Trophoblast cell (in vitro differentiated cells and primary cell): ENCODE data around the gene C18orf54.

Experiments
- DNase-seq, 2 donors: peaks; one replicate each; pipeline ENCODE4 v3.0.0-alpha.2; 2016
- H2AFZ ChIP-seq: 2 replicates; pipeline ENCODE4 v1.6.1; 2013; ENCODE audit warnings: low read length, moderate library complexity, mild to moderate bottlenecking; ENCODE audit not compliant: insufficient read depth, poor library complexity
- H2AK5ac ChIP-seq: 2 replicates; pipeline ENCODE4 v1.6.1; 2013; ENCODE audit warnings: mild to moderate bottlenecking, low read length
- H2BK120ac ChIP-seq: 2 replicates; pipeline ENCODE4 v1.6.1; 2013; ENCODE audit warnings: low read length, mild to moderate bottlenecking, moderate library complexity; ENCODE audit not compliant: insufficient read depth, poor library complexity
- H2BK12ac ChIP-seq: 2 replicates; pipeline ENCODE4 v1.6.1; 2013; ENCODE audit warnings: mild to moderate bottlenecking, low read length, moderate library complexity
- H2BK5ac ChIP-seq: 2 replicates; pipeline ENCODE4 v1.6.1; 2013; ENCODE audit warnings: low read length, low read depth, moderate library complexity, mild to moderate bottlenecking; ENCODE audit not compliant: poor library complexity
- H3K14ac ChIP-seq: 2 replicates; pipeline ENCODE4 v1.6.1; 2013; ENCODE audit warnings: mild to moderate bottlenecking, low read length
- H3K18ac ChIP-seq: 2 replicates; pipeline ENCODE4 v1.6.1; 2013; ENCODE audit warnings: mild to moderate bottlenecking, low read length
- H3K23ac ChIP-seq: 2 replicates; pipeline ENCODE4 v1.6.1; 2013; ENCODE audit warnings: low read length
- H3K27ac ChIP-seq: 2 replicates; pipeline ENCODE4 v1.5.1; 2013; ENCODE audit warnings: low read depth, mild to moderate bottlenecking, inconsistent platforms, low read length, moderate library complexity
- H3K27me3 ChIP-seq: 2 replicates; pipeline ENCODE4 v1.6.1; 2013; ENCODE audit warnings: inconsistent platforms, mild to moderate bottlenecking, low read length, moderate library complexity; ENCODE audit not compliant: insufficient read depth
- H3K36me3 ChIP-seq, 2 experiments: 1 replicate in 1 of 2; 2 replicates in 1 of 2; pipeline ENCODE4 v1.6.1; 2013; ENCODE audit warnings: low read length in 2 of 2, mild to moderate bottlenecking in 2 of 2, moderate library complexity in 1 of 2; ENCODE audit not compliant: insufficient read depth in 2 of 2, control insufficient read depth in 1 of 2
- H3K4ac ChIP-seq: 2 replicates; pipeline ENCODE4 v1.6.1; 2013; ENCODE audit warnings: low read depth, mild to moderate bottlenecking, low read length, moderate library complexity
- H3K4me1 ChIP-seq, 2 experiments: 1 replicate in 1 of 2; 2 replicates in 1 of 2; pipeline ENCODE4 v1.6.1; 2013; ENCODE audit warnings: low read length in 2 of 2, mild to moderate bottlenecking in 2 of 2, moderate library complexity in 1 of 2; ENCODE audit not compliant: insufficient read depth in 2 of 2, control insufficient read depth in 1 of 2
- H3K4me2 ChIP-seq: 2 replicates; pipeline ENCODE4 v1.6.1; 2013; ENCODE audit warnings: inconsistent platforms, mild to moderate bottlenecking, low read length, moderate library complexity
- H3K4me3 ChIP-seq: 2 replicates; pipeline ENCODE4 v1.5.1; 2013; ENCODE audit warnings: mild to moderate bottlenecking, low read depth, low read length, inconsistent platforms
- H3K79me1 ChIP-seq: one replicate; pipeline ENCODE4 v1.6.1; 2013; ENCODE audit warnings: low read length
- H3K79me2 ChIP-seq: 2 replicates; pipeline ENCODE4 v1.6.1; 2013; ENCODE audit warnings: low read length, mild to moderate bottlenecking; ENCODE audit not compliant: control insufficient read depth, insufficient read depth, poor library complexity
- H3K9ac ChIP-seq: 2 replicates; pipeline ENCODE4 v1.6.1; 2013; ENCODE audit warnings: mild to moderate bottlenecking, low read length
- H3K9me3 ChIP-seq: 2 replicates; pipeline ENCODE4 v1.6.1; 2013; ENCODE audit warnings: low read depth, mild to moderate bottlenecking, control low read depth, inconsistent platforms, low read length; ENCODE audit not compliant: insufficient read depth
- H4K12ac ChIP-seq: 2 replicates; pipeline ENCODE4 v1.6.1; 2013; ENCODE audit warnings: low read depth, mild to moderate bottlenecking, low read length, moderate library complexity
- H4K8ac ChIP-seq: 2 replicates; pipeline ENCODE4 v1.6.1; 2013; ENCODE audit warnings: low read depth, mild to moderate bottlenecking, low read length, moderate library complexity
- H4K91ac ChIP-seq: one replicate; pipeline ENCODE4 v1.6.1; 2013; ENCODE audit warnings: low read depth, mild to moderate bottlenecking, low read length, moderate library complexity
- WGBS: extraction: QIAGEN DNeasy Blood & Tissue Kit; methylation state at CpG from one replicate; pipeline ENCODE4 v1.1.7; 2013; ENCODE audit warnings: missing lambda C conversion rate; ENCODE audit not compliant: insufficient read length, insufficient coverage; ENCODE audit errors: extremely low coverage; 5-methylcytosine and 5-hydroxymethylcytosine counted together

C18orf54 gene

GRCh38 chr18:54390838-54391237, 33.1 kb downstream of the C18orf54 start:
- Histone ChIP-seq H3K4me3 (no peak overlapping the region), H2BK12ac (no peak overlapping the region)
- WGBS: no CpG with 5 or more reads among the region's 3 CpGs

GRCh38 chr18:54392543-54393023, 34.9 kb downstream of the C18orf54 start:
- no peak overlapping the region for H4K8ac ChIP-seq
- H2AK5ac ChIP-seq: no peak overlapping the region
- H3K9me3 ChIP-seq: no peaks in the 10 kb centered on the region
- no peak overlapping the region for H3K4me3 ChIP-seq
- H4K12ac ChIP-seq: no peak overlapping the region
- no peak overlapping the region for H3K9ac ChIP-seq
- H3K27ac ChIP-seq: no peak overlapping the region
- H3K79me1 ChIP-seq: peaks cover 4% of the 10 kb centered on the region
- no peaks in the 10 kb centered on the region for H3K79me2 ChIP-seq
- H3K18ac ChIP-seq: no peak overlapping the region
- H3K4me1 ChIP-seq: peaks cover 4 to 10% of the 10 kb centered on the region in 2 experiments
- H3K4ac ChIP-seq: no peak overlapping the region
- no peaks in the 10 kb centered on the region for H3K36me3 ChIP-seq
- no CpG with 5 or more reads among the region's 3 CpGs for WGBS
- H3K27me3 ChIP-seq: no peaks in the 10 kb centered on the region
- no peak overlapping the region for H3K4me2 ChIP-seq
- no peak overlapping the region for H2BK120ac ChIP-seq
- H4K91ac ChIP-seq: no peak overlapping the region
- H2AFZ ChIP-seq: no peak overlapping the region
- H3K14ac ChIP-seq: no peak overlapping the region
- H3K23ac ChIP-seq: no peak overlapping the region
- DNase-seq: peak; percentile 4 to 97
- no peak overlapping the region for H2BK12ac ChIP-seq
- H2BK5ac ChIP-seq: no peak overlapping the region

More at GRCh38 chr18:54390838-54391237, 33.1 kb downstream of the C18orf54 start:
- H4K8ac ChIP-seq: no peak overlapping the region
- no peak overlapping the region for H4K91ac ChIP-seq
- H3K79me1 ChIP-seq: peaks cover 5% of the 10 kb centered on the region
- H3K27ac ChIP-seq: peak overlapping the region; percentile 27
- H3K4ac ChIP-seq: no peak overlapping the region
- no peak overlapping the region for H4K12ac ChIP-seq
- H2BK5ac ChIP-seq: no peak overlapping the region
- H2AK5ac ChIP-seq: no peak overlapping the region
- H2AFZ ChIP-seq: no peak overlapping the region
- no peaks in the 10 kb centered on the region for H3K27me3 ChIP-seq
- no peak overlapping the region for H3K9ac ChIP-seq
- H3K4me2 ChIP-seq: no peak overlapping the region
- no peak overlapping the region for H3K14ac ChIP-seq
- H3K36me3 ChIP-seq: no peaks in the 10 kb centered on the region
- DNase-seq: peak in 1 of 2 donors; percentile 68
- peaks cover 4 to 15% of the 10 kb centered on the region in 2 experiments for H3K4me1 ChIP-seq
- H3K18ac ChIP-seq: no peak overlapping the region
- no peak overlapping the region for H2BK120ac ChIP-seq
- no peak overlapping the region for H3K23ac ChIP-seq
- no peaks in the 10 kb centered on the region for H3K79me2 ChIP-seq
- H3K9me3 ChIP-seq: no peaks in the 10 kb centered on the region

- Histone ChIP-seq H3K9me3 (no peaks in the 10 kb centered on the region), H3K14ac (no peak overlapping the region), H3K23ac (no peak overlapping the region), H3K79me1 (peaks cover 2% of the 10 kb centered on the region), H3K27ac (no peak overlapping the region), H2BK12ac (no peak overlapping the region), H3K4me1 (peaks cover 3 to 7% of the 10 kb centered on the region in 2 experiments), H3K4me3 (no peak overlapping the region), H4K91ac (no peak overlapping the region), H3K4ac (no peak overlapping the region), H2BK120ac (no peak overlapping the region), H2BK5ac (no peak overlapping the region), H3K9ac (no peak overlapping the region), H4K8ac (no peak overlapping the region), H3K79me2 (no peaks in the 10 kb centered on the region), H3K18ac (no peak overlapping the region), H3K4me2 (no peak overlapping the region), H4K12ac (no peak overlapping the region), H3K36me3 (no peaks in the 10 kb centered on the region), H3K27me3 (no peaks in the 10 kb centered on the region), H2AFZ (no peak overlapping the region), H2AK5ac (no peak overlapping the region)
- DNase-seq: no peak
- WGBS: no CpG with 5 or more reads among the region's 1 CpG
Observed at GRCh38 chr18:54393648-54394294, 36.1 kb downstream of the C18orf54 start.

GRCh38 chr18:54396760-54397159, 39.1 kb downstream of the C18orf54 start:
- Histone ChIP-seq H3K4me2 (no peak overlapping the region), H3K18ac (no peak overlapping the region), H2AK5ac (no peak overlapping the region), H2AFZ (no peak overlapping the region), H3K27ac (no peak overlapping the region), H3K79me2 (no peaks in the 10 kb centered on the region), H4K8ac (no peak overlapping the region), H3K14ac (no peak overlapping the region), H3K27me3 (no peaks in the 10 kb centered on the region), H4K91ac (no peak overlapping the region), H3K4ac (no peak overlapping the region), H4K12ac (no peak overlapping the region), H2BK120ac (no peak overlapping the region), H3K23ac (no peak overlapping the region), H3K36me3 (no peaks in the 10 kb centered on the region), H3K9me3 (no peaks in the 10 kb centered on the region), H3K79me1 (no peaks in the 10 kb centered on the region), H3K9ac (no peak overlapping the region), H2BK5ac (no peak overlapping the region), H3K4me3 (no peak overlapping the region), H2BK12ac (no peak overlapping the region), H3K4me1 (no peaks in the 10 kb centered on the region)
- WGBS: no CpG with 5 or more reads among the region's 1 CpG
- no peak for DNase-seq
